T-helper 2 cell (primary cell): Measurements from ENCODE around the gene NQO2.
A peak's percentile ranks its signal among the peaks of the same experiment; 100 is the strongest.
"Not testable (repeated sequence)": the region's sequence is repeated elsewhere in the genome, so short reads cannot be mapped to it uniquely, and the experiment has no call there.

Experiments used
- DNase-seq, 5 experiments: peaks; one replicate each; pipeline versions ENCODE4 v3.0.0 to v3.0.0-alpha.2; 2012 to 2022

NQO2 gene

DNA sequence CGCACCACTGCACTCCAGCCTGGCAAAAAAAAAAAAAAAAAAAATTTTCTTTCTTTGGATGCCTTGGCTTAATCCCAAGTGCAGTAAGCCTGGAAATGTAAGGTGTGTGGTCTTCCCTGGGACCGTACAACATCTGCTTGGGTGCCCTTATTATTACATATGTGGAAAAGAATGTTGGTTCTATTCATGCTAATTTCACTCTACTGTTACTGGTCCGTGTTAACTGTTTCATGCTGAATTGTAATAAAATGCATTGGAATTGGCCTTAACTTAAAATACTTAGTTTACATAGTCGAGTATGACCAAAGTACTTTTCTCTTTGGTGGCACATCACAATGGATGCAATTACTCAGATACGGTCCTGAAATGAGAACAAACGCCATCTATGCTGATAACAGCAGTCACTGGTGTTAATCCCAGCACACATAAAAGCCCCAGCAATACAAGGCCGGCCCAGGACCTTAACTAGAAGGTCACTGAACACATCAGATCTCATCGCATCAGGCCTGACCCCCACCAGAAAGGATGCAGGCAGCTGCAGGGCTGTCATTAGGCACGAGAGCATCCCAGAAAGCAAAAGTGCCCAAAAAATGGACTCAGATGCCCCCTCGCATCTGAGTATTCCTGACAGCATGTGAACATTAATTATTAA is 29.5 kb upstream of the NQO2 start:
- no peak for DNase-seq

DNA sequence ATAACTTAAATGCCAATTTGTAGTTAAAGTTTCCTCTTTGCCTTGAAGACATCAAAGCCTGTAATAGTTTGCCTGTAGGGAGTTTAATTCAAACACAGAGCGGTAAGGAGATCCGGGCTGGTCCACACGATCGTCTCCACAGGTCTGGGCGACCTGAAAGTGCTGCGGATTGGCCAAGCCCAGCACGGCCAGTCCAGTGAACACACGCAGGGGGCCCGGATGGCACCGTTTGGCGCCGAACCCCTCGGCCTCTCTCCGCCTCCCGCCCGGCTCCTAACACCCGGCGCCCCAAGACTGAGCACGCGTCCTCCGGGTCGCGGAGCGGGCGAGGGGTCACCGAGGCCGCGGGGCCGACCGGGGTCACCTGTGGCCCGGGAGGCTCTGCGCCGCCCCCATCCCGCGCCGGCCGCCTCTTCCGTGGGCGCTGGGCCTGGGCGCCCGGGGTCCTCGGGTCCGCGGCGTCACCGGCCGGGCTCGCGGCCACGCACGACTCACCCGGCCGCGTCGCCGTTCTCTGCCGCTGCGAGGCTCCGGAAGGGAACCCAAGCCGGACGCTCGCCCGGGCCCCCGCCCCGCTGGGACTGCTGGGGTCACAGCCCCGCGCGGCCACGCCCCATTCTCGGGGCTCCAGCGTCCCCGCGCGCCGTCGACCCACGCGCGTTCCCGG is 28.8 kb upstream of the NQO2 start:
- peak in 4 of 5 experiments; percentile 25 to 56 (median 28) for DNase-seq

DNA sequence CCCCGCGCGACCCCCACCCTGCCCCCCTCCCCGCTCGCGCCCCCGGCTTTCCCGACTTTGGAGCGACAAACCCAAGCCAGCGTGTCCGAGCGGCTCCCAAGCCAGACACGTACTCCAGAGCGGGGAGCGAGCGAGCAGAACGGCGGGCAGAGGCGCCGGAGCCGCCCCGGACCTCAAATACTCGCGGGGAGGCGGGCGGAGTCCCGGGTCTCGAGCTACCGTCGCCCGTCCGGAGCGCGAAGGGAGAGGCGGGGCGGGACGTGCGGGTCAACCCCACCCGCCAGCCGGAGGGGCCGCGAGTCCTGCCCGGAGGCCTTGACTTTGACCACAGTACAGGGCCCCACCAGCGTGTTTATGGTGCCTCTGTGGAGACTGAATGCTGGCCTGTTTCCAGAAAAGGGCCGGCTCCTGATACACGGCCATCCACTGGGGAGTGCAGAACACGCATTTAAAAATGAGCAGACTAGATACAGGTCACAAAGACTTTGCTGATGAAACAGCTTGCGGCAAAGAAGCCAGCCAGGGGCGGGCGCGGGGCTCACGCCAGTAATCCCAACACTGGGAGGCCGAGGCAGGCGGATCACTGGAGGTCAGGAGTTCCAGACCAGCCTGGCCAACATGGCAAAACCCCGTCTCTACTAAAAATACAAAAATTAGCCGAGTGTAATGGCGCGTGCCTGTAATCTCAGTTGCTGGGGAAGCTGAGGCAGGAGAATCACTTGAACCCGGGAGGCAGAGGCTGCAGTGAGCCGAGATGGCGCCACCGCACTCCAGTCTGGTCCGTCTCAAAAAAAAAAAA is 28.1 kb upstream of the NQO2 start, which contains the start of gene SERPINB6:
SERPINB6 (minus strand) TSS at position 148 of the 799 bp plus-strand sequence. CDS start 12,235 bp downstream, outside the sequence.
- DNase-seq, result peak in 2 of 5 experiments; percentile 31 to 41

DNA sequence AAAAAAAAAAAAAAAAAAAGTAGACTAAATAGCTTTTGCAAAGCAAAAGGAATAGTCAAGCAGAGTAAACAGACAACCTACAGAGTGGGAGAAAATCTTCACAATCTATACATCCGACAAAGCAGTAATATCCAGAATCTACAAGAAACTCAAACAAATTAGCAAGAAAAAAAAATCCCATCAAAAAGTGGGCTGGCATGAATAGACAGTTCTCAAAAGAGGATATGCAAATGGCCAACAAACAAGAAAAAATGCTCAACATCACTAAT is 27.5 kb upstream of the NQO2 start:
- not testable (repeated sequence) for DNase-seq

DNA sequence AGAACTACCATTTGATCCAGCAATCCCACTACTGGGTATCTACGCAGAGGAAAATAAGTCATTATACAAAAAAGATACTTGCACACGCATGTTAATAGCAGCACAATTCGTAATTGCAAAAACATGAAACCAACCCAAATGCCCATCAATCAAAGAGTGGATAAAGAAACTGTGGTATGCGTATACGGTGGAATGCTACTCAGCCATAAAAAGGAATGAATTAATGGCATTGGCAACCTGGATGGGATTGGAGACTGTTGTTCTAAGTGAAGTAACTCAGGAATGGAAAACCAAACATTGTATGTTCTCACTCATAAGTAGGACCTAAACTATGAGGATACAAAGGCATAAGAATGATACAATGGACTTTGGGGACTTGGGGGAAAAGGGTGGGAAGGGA is 27.0 kb upstream of the NQO2 start:
- not testable (repeated sequence) for DNase-seq

DNA sequence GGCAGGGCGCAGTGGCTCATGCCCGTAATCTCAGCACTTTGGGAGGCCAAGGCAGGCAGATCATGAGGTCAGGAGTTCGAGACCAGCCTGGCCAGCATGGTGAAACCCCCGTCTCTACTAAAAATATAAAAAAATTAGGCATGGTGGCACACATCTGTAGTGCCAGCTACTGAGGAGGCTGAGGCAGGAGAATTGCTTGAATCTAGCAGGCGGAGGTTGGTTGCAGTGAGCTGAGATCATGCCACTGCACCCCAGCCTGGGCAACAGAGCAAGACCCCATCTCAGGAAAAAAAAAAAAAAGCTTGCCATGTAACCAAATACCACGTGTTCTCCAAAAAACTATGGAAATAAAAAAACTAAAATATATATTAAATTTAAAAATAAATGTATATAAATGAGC is 26.5 kb upstream of the NQO2 start:
- not testable (repeated sequence) for DNase-seq

DNA sequence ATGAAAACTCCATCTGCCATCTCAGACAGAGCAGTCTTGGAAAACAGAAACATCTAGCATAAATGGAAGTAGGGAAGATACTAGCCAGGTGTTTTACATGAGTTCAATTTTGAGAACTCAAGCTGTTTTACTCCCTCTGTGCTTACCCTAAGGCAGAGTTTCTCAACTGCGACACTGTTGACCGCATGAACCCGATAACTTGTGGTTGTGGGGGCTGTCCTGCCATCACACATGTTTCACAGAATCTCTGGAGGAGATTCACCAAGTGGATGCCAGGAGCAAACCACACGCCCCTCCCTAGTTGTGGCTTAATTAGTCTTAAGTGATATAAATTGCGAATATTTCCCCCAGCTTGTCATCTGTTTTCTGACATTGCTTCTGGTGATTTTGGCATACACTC is 26.0 kb upstream of the NQO2 start:
- DNase-seq, result peak in 1 of 5 experiments; percentile 39

DNA sequence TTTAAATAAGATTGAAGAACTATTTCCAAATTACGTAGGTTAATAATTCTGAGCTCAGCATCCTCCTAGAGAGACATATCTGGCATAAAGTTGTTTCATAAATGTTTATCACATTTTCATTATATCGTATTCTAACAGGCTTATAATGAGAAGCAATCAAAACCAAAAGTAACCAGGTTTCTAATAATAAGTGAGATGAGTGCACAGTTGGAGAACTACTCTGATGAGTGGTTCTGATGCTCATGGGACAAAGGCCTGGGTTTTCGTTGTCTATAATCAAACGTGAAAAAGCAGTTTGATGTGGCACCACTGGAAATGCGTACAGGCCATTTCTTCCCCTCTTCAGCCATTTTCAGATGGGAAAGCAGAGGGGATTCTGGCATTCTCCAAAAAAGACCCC is 23.6 kb upstream of the NQO2 start:
- DNase-seq, result peak in 1 of 5 experiments; percentile 25

DNA sequence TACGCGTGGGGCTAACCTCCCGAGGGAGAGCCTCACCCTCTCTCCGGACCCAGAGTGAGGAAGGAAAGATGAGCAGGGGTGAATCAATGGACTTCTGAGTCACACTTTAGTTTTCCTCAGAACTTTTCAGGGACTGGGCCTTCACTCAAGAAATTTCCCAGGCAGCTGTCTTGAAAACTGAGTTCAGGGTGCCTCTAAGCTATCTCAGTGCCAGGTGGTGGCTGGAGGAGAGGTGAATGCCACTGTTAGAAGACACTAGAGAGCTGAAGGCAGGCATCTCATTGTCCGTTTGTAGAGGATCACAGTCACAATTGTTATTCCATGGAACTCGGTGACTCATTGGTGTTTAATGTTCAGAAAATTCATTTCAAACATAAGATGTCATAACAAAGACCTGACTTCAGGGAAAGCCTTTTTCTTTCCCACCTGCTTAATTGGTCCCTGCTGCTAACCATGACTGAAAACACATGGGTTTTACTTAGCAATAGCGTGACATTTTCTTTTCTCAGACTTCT is 23.1 kb upstream of the NQO2 start:
- DNase-seq, result peak in 1 of 5 experiments; percentile 37

DNA sequence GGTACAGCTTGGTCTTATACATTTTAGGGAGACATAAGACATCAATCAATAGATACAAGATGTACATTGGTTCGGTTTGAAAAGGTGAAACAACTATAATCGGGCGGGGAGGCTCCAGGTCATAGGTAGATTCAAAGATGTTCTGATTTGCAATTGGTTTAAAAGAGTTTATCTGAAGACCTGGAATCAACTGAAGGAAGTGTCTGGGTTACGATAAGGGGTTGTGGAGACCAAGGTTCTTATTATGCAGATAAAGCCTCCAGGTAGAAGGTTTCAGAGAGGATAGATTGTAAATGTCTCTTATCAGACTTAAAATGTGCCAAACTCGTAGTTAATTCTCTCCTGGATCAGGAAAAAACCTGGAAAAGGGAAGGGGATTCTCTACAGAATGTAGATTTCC is 22.4 kb upstream of the NQO2 start:
- DNase-seq, result no peak

DNA sequence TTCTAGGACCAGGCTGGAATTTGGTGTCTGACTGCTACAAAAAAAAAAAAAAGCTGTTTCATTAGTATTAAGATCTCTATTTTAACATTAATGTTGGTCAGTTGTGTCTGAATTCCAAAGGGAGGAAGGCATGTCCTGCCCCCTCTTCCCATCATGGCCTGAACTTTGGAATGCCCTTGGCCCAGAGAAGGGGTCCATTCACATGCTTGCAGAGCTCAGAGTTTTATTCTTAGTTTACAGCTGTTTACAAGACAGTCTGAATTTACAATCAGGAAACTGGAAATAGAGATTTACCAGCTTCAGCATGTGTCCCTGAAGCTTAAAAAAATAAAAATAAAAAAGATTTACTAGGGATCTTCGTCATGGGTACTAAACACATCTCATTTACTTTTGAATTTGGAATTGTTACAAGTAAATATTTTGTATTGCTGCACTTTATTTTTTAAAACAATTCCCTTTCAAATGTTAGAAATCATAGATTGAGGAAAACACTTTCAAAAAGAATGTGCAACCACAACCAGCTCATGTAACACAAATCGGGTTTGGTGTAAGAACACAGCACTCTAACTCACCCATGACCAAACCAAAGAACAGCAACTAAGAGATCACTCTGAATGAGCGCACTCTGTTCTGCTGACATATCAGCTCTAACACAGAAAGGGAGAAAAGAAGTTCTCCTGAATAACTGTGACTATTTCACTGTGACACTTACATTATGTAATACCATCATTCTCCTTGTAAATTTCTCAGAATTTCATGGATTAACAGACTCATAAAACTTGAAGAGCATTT is 21.7 kb upstream of the NQO2 start:
- DNase-seq, result peak in 1 of 5 experiments; percentile 19

DNA sequence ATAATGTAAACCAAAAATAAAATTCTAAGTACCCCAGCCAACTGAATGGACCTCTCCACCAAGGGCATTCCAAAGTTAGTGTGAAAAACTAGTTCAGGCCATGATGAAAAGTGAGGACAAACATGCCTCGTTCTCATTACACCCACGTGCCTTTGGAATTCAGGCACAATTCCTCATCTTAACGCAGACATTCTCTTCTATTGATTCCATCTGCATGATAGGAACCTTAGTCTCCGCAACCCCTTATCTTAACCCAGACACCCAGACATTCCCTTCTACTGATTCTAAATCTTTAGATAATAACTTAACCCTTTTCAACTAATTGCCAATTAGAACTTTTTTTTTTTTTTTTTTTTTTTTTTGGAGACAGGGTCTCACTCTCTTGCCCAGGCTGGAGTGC is 20.8 kb upstream of the NQO2 start:
- DNase-seq, result no peak

DNA sequence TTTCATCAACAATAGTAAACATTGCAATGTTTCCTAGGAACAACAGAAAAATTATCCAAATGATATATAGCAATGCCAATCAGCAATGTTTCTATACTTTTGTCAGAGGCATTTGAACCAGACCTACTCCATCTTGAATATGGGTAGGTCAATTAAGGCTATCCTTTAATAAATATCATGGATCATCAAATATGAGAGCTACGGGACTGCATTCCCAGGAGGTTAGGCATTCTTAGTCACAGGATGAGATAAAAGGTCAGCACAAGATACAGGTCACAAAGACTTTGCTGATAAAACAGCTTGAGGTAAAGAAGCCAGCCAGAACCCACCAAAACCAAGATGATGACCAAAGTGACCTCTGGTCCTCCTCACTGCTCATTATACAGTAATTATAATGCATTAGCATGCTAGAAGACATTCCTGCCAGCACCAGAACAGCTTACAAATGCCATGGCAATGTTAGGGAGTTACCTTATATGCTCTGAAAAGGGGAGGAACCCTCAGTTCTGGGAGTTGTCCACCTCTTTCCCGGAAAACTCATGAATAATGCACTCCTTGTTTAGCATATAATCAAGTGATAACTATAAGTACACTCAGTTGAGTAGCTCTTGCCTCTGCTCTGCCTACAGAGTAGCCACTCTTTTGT is 19.8 kb upstream of the NQO2 start:
- DNase-seq, result no peak

DNA sequence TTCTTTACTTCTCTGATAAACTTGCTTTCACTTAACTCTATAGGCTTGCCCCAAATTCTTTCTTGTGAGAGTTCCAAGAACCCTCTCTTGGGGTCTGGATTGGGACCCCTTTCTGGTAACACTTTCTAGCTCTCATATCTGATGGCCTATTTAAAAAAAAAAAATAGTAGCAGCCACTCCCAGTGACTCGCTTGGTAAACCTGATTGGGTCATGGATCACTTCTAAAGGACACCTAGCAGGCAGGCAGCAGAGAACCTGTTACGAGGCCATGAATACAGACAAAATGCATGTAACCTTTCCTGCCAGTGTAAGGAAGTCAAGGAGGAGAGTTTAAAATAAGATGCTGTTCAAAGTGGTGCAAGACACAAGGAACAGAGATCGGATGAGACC is 19.2 kb upstream of the NQO2 start:
- DNase-seq, result no peak

DNA sequence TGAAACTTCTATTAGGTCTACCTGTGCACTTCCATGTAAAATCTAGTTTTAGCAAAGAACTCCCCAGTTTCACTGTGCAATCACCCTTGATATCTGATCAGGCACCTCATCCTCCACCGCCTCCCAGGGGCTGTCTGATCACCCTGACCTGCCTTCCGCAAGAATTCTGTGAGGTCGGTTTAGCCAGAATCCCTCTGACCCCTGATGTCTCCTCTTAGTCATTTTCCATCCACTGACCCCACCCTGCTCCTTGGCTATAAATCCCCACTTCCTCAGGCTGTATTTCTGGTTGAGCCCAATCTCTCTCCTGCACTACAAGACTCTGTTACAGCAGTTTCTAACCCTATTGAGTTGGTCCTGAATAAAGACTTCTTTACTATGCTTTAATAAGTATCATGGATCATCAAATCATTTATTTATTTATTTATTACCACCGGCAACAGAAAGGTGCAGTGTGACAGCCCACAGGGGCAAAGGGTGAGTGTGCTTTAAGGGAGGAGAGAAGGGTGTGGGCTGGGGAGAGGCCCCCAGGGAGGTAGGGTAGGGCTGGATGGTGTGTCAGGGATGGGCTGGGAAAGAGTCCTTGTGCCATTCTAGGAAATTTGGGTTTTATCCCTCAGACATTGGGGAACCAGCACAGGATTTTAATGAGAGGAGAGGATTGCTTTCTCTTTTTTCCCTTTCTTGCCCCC is 17.1 kb upstream of the NQO2 start:
- DNase-seq, result no peak

DNA sequence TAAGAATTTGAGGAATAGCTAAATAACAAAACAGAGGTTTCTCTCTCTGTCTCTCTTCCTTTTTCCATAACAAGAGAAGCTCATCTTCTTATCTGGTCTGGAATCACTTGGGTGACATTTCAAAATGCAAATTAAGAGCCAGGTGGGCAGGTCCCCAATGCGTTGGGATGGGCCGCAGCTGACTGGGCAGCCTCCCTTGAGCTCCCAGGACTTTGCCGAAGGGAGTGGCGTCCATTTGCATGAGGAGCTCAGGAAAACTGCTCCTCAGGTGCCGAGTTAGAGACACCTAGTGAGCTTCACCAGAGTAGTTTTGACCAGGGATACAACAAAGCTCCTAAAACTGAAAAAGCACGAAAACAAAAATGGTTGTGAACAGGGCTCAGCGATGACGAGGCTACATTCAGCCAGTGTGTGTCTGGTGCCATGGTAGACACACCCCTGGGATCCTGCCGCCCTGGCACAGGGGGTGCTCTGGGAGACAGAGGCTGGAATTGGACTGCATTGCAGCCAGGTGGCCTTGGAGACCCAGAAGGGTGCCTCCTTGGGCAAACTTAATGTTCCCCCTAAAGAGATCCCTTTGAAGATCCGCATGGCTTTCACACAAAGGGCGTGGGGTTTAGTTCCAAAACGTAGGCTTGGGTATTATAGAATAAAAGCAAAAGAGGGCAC is 14.8 kb upstream of the NQO2 start:
- DNase-seq, result no peak

DNA sequence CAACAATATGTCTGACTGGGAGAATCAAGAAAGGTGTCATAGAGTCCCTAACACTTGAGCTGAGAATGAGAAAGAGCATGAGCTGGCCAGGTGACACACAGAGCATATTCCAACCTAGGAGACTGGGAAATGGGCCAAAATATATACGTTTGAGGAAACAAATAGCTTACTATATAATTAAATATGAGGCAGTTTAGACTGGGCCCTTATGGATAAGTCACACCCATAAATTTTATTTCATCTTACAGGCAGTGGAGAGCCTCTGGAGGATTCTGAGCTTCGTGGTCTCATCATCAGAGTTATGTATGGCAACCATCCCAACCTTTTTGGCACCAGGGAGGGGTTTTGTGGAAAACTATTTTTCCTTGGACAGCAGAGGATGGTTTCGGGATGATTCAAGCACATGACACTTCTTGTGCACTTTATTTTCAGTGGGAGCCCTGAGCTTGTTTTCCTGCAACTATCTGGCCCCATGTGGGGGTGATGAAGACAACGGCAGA is 12.9 kb upstream of the NQO2 start:
- no peak for DNase-seq

DNA sequence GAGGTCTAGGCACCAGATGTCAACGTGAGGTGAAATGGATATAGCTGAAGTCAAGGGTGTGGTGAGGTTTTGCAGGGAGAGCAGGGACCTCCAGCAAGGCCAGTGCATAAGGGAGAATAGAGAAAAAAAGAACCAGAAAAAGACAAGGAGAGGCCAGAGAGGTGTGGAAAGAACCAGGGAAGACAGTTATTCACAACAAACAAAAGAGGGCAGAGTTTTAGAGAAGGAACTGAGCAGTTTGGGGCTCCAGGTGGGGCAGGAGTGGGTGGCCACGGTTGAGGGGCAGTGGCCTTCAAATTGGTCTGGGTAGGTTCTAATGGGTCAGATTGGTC is 11.6 kb upstream of the NQO2 start:
- no peak for DNase-seq

DNA sequence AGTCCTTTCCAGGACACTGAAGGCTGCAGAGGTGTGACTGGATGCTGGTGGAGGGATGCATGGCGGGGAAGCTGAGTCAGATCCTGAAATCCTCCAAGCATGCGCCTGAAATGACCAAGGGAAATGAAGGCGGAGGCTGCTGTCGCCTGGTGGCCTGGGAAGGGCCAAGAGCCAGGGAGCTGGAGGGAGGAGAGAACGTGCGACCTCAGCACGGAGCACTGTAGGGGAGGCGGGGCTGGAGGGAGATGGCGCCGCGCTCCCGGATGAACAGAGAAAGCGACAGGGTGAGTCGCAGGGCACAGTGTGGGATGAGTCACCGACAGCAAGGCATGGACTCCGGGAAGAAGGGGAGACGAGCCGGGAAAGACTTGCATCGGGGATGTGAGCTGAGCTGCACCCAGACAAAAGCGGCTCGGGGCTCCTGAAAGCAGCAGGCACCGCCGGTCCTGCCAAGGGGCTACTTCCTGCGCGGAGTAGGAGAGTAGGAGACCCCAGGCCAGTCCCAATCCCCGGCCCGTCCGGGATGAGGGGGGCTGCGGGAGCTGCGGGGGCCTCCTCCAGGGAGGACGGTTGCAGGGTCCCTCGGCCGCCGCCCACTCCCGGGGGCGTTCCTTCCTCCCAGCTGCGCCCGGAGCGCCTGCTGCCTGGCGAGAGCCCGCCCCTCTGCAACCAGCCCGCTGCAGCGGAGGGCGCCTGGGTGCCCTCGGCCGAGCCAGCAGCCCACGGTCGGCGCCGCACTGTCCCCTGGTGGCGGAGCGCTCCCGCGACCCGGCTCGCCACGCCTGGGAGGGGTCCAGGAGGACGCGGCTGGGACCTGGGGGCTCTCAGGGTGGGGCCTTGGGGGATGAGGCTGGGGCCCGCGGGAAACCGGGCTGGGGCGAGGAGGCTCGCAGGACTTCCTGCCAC is 11.0 kb upstream of the NQO2 start:
- peak; percentile 53 to 85 (median 68) for DNase-seq
